ENCODE results near the gene MYOZ1.
A peak's percentile ranks its signal among the peaks of the same experiment; 100 is the strongest.
"Not testable (repeated sequence)": the region's sequence is repeated elsewhere in the genome, so short reads cannot be mapped to it uniquely, and the experiment has no call there.

MYOZ1 gene

DNA sequence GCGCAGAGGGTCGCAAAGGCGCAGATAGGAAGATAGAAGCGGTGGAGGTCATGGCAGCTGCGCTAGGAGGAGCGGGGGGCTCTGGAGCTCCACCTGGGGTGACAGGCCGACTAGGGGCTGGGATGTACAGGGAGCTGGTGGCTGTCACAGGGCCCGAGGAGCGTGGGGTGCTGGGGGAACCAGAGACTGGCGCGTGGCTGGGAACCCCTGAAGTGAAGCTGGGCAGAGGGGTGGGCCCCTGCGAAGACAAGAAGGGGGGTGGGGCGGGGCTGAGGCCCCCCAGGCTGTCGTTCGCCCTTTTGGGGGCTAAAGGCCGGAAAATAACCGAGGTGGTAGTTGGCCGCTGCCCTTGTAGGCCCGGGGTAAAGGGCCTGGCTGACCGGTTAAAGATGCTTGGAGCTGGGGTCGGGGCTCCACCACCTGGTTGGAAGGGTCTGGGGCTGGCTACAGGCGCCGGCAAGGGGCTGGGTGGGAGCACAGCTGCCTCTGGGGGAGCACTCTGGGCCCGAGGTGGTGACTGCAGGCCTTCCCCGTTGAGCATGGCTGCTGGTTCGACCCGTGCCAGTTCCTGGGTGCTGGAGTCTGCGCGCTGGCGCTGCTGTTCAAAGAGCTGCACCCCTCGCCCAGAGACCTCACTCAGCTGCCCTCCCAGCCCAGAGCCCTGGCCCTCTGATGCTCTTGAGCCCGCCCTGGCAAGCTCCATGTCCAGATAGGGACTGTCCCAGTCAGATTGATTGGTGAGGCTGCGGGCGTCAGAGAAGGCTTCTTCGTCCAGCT lies 6.8 kb upstream of the MYOZ1 start:
- DNase-seq (ENCODE audit: low spot score) = no peak

DNA sequence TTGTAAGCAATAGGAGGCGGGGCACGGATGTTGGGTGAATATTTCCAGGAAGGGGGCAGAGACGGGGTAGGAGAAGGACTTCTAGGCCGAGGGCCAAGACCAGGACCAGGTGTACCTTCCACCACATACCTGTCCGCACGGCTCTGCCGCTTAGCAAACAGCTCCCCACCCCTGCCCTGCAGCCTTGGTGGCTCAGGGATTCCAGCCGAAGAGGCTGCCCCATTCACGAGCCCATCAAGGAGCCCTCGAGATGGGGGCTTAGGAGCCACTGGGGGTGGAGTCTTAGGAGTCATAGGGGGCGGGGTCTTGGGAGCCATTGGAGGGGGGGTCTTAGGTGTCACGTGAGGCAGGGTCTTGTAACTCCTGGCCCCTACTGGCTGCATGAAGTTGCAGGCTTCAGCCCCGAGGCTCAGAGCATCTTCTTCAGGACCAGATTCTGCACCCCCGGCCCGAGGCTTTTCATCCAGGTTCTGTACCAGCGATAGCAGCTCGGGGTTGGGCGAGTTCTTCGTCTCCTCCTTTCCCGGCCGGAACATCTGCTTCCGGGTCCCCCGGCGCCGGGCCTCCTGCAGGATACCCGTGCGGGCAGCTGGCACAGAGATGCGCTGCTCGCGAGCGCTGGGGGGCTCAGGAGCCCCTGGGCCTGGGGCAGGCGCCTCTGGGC lies 6.1 kb upstream of the MYOZ1 start:
- DNase-seq (ENCODE audit: low spot score) = no peak

DNA sequence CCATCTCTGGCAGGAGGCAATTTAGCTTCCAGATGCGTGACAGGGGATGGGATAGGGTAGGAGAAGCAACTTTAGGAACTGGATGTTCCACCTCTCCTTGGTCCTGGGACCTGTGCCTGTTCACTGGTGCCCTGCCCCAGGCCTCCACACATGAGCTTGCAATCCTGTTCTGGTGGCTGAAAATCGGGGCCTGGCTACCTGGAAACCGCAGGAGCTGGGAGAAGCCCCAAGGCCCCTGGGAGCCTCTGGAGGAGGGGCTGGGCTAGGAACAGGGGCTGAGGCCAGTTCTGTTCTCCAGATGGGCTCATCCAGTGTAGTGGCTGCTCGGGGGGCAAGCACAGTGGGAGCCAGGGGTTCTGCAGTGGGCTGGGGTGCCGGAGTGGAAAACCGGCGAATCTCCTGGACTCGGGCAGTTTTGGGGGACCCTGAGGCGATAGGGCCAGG lies 5.3 kb upstream of the MYOZ1 start:
- DNase-seq (ENCODE audit: low spot score) = no peak

DNA sequence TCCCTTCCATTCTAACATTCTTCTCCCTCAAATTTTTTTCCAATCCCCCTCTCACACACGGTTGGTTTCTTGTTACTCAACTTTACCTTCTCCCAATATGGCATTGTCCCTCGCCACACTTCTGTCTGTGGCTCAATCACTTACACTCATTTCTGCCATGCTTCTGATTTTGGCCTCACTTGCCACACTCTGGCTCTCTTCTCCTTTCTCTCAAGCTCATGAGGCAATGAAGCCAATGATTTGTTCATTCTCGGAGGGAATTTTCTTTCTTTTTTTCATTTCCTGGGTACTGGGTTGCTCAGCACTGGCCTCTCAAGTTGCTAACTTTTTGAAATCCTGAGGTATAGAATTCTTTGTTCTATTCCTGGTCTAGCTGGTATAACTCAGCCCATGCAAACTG lies 4.0 kb upstream of the MYOZ1 start:
- DNase-seq (ENCODE audit: low spot score) = no peak

DNA sequence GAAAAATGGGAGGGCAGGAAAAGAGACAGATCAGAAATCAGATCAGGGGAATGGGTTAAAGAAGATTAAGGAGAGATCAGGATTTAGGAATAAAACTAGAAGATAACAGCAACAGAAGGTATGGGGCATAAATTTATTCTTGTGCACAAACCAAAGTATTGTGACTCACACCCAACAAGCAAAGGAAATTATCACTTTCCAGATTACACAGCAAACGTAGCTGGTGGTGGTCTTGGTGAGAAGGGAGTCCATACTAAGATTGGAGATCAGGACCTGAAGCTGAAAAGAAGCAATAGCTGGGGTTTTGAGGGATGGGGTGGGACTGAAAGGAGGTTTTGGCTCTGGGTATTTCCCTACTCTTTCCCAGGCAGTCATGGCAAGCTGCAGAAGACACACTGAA lies 3.5 kb upstream of the MYOZ1 start:
- DNase-seq (ENCODE audit: low spot score) = no peak

DNA sequence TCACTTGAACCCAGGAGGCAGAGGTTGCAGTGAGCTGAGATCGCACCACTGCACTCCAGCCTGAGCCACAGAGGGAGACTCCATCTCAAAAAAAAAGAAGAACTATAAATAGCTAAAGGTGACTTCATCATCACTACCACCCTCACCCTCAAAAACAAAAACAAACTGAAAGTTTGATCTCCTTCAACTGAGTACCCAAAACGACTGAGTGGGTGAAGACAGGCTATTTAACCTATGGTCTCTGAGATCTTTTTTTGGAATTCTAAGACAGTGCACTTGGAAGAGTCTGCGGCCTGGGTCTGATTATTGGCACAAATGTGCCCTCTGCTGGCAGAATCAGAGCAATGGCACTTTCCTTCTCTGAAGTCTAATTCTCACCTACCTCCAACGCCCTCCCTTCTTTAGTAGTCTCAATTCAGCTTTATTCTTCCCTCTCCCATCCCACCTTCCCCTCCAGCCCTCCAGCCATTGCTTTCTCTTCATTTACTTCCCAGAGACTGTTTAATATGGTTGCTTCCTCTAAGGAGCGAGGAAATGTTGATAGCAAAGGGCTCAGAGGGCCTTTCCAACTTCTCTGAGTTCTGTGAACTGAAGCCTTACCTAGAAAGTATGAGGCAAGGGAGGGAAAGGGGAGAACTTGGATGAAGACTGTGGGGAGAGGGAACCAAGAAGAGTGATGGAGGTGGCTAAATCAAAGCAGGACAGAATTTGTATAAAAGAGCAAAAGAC lies 2.9 kb upstream of the MYOZ1 start:
- peak; percentile 69 for DNase-seq (ENCODE audit: low spot score)

DNA sequence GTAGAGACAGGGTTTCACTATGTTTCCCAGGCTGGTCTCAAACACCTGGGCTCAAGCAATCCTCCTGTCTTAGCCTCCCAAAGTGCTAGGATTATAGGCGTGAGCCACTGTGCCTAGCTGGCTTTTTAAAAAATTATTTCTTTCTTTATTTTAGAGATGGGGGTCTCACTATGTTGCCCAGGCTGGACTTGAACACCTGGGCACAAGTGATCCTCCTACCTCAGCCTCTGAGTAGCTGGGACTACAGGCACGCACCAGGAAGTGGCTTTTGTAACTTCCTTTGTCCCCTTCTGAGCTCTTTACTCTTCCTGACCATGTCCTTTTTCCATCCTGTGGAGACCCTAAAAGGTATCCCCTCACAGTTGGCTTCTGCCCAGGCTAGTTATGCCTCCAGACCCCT lies 2.1 kb upstream of the MYOZ1 start:
- DNase-seq (ENCODE audit: low spot score) = no peak

DNA sequence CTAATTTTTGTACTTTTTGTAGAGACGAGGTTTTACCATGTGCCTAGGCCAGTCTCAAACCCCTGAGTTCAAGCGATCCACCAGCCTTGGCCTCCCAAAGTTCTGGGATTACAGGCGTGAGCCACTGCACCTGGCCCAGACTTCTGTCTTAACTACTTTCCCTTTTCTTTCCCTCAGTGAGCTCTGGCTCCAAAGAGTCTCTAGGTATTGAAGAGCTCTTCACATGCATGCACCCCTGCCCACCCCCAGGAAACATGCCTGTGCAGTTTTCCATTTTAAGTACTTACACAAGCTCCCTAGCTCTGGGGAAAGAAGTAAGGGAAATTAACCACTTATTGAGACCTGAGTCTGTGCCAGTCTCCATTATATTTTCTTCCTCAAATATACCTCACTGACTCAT lies 2.0 kb downstream of the MYOZ1 start:
- no peak for DNase-seq (ENCODE audit: low spot score)

DNA sequence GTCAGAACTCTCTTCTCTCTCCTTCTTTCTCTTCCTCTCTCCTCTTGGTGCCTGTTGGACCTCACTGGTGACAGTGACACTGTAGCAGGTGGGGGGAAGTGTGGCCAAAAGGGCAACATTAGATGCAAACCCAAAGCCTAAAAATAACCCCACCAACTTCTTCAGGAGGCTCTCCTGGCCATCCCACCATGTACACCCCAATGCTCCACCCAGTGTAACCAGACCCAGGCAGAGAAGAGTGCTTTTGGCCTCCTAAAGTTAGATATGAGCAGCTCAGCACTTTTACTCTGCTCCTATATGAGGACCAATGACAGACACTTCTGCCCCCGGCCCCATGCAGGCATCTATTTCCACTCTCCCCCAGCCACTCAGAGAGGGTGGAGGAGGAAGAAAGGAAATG lies 5.5 kb downstream of the MYOZ1 start:
- no peak for DNase-seq (ENCODE audit: low spot score)

DNA sequence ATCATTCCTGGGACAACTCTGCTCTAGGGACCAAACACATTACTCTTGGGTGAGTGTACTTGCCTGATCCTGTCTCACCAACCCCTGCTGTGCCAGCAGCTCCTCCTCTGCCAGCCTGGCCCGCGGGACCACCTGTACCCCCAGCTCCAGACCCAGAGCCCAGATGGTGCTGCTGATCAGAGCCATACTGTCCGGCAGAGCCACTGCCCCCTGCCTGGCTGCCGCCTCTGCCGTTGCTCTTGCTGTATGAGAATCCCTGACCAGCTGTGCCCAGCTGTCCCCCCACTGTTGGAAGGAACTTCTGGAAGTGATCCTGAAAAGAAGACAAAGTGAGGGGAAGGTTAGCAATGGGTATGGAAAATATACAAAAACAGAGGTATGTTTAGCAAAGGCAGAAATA lies 6.9 kb downstream of the MYOZ1 start:
- DNase-seq (ENCODE audit: low spot score) = no peak

DNA sequence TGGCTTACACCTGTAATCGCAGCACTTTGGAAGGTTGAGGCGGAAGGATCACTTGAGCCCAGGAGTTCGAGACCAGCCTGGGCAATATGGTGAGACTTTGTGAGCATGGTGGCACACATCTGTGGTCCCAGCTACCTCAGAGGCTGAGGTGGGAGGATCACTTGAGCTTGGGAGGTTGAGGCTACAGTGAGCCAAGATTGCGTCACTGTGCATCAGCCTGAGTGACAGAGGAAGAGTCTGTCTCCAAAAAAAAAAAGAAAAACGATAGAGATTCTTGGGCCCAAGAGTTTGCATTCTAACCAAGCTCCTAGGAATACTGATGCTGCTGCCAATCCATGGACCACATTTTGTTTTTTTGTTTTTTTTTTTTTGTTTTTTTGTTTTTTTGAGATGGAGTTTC lies 12.1 kb downstream of the MYOZ1 start:
- DNase-seq (ENCODE audit: low spot score) = no peak

DNA sequence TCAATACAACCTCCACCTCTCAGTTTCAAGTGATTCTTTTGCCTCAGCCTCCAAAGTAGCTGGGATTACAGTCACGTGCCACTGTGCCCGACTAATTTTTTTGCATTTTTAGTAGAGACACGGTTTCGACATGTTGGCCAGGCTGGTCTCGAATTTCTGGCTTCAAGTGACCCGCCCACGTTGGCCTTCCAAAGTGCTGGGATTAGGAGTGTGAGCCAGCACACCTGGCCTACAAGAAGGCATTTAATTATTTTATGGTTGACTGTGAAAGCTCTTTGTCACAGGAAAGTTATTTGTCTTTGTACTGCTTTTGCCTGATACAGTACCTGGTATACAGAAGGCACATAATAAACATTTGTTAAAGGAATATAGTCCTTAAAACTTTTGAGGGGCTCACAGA lies 12.9 kb downstream of the MYOZ1 start:
- no peak for DNase-seq (ENCODE audit: low spot score)

DNA sequence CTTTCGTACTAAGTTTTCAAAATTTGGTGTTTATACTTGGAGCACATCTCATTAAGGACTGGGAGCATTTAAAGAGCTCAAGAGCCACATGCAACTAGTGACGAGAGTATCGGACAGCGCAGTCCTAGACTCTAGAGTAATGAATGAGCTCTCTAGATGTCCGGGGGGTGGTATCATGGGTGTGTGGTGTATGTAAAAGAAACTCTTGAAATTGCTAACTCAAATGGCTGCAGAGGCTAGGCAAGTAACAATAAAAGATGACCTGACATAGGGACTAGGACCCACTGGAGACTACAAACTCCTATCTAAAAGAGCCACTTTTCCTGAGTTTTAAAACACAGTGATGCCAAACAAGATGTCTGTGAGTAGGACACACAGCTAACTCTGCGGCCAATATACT lies 14.0 kb downstream of the MYOZ1 start:
- DNase-seq (ENCODE audit: low spot score) = no peak

DNA sequence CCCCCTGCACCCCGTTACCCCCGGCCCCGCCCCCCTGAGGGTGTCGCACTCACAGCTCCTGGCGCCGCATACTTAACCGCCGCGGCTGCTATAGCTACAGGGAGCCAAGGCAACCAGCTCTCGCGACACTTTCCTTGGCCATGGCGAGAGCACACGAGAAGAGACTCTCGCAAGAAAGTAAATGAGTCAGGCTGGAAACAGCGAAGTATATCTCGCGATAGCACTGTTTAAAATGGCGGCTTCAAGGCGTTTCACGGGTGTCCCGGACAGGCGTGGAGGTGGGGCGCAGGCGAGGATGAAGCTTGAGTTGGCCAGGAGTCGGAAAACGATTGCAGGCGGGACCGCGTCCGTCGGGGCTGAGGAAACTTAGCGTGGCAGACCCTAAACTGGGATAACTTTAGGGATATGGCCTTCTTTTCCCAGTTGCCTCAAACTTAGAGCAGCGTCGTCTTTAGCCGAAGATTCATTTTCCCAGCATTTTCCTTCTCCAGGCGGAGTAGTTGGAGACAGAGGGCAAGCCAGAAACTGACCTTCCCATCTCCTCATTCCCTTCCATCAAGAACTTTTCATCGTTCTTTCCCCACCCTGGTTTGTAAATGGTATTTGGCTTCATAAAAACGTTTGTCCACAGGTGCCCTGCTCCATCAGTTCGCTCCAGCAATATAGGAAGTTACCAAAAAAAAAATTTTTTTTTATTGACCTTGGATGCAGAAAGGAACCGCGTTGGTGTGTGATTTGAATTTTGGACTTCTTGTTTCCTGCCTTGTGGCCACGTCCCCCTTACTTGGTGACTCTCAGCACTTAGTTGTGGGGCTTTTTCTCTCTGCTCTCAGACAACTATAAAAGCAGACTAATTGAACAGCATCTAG lies 15.2 kb downstream of the MYOZ1 start:
- peak; percentile 98 for DNase-seq (ENCODE audit: low spot score)

DNA sequence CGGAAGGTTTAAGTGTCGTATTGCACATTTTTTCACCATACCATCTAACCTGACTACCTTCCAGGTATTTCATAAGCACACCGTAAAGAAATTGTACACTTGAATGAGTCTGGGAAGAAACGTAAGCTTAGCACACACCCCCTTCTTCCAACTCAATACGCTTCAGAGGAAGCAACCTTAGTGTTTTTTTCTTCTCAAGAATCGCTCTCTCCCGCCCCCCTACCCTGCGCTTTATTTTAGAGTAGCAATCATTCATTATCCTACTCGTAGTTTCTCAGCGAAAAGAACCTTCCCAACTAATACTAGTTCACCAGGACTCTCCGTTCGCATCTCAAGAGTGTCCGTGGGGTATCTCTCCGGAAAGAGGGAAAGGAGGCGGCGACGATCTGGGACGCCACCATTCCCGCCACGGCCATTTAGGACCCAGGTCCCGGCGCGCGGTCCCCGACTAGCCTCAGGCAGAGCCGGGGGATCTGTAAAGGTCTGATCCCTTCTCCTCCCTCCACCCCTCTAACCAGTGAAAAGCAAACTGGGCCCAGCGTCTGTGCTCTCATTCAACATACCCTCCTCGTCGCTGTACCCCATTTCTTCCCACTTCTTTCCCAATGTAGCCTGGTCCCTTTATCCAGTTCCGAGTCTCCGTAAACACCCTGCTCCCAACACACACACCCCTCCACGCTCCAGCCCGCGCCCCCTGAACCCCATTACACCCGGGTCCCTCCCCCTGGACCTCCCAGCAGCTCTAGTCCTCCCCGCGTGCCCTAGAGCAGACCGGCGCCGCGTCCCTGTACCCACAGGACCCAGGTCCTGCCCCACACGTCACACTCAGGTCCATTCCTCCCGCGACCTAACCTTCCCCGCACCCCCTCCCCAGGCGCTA lies 16.0 kb downstream of the MYOZ1 start:
- DNase-seq (ENCODE audit: low spot score) = peak; percentile 45

DNA sequence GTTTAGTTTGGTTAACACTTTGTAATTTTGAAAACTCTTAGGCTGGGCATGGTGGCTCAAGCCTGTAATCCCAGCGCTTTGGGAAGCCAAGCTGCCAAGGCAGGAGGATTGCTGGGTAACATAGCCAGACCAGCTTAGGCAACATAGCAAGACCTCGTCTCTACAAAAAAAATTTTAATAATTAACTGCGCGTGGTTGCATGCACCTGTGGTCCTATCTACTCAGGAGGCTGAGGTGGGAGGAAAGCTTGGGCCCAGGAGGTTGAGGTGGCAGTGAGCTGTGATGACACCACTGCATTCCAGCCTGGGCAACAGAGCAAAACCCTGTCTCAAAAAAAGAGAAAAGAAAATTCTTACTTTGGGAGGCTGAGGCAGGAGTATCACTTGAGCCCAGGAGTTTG lies 18.2 kb downstream of the MYOZ1 start:
- DNase-seq (ENCODE audit: low spot score) = no peak

DNA sequence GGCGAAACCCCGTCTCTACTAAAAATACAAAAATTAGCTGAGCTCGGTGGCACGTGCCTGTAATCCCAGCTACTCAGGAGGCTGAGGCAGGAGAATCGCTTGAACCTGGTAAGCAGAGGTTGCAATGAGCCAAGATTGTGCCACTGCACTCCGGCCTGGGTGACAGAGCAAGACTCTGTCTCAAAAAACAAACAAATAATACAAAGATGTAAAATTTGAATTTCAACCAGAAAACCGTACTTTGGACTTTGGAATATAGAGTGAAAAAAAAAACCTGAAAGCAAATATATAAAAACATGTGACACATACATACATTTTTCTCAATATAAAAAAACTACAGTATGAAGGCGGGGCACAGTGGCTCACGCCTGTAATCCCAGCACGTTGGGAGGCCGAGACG lies 20.3 kb downstream of the MYOZ1 start:
- DNase-seq (ENCODE audit: low spot score) = peak; percentile 27

DNA sequence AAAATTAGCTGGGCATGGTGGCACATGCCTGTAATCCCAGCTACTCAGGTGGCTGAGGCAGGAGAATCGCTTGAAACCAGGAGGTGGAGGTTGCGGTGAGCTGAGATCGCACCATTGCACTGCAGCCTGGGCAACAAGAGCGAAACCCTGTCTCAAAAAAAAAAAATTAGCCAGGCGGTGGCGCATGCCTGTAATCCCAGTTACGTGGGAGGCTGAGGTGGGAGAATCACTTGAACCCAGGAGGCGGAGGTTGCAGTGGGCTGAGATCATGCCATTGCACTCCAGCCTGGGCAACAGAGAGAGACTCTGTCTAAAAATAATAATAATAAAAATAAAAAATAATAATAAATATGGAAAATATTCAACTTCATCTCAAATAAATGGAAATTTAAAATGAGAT lies 24.1 kb downstream of the MYOZ1 start:
- DNase-seq (ENCODE audit: low spot score) = not testable (repeated sequence)

DNA sequence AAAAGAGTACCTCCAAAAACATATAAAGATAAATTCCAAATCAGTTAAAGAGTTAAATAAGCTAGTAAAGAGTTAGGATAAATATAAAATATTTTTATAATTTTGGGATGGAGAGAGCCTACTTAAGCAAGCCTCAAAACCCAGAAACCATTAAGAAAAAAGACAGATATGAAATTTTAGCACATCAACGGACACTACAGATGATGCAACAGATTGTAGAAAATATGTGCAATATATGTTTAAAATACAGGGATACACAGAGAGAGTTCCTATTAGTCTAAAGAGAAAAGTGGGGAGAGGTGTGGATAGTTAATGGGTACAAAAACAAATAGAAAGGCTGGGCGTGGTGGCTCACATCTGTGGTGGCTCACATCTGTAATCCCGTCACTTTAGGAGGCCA lies 26.6 kb downstream of the MYOZ1 start:
- no peak for DNase-seq (ENCODE audit: low spot score)

DNA sequence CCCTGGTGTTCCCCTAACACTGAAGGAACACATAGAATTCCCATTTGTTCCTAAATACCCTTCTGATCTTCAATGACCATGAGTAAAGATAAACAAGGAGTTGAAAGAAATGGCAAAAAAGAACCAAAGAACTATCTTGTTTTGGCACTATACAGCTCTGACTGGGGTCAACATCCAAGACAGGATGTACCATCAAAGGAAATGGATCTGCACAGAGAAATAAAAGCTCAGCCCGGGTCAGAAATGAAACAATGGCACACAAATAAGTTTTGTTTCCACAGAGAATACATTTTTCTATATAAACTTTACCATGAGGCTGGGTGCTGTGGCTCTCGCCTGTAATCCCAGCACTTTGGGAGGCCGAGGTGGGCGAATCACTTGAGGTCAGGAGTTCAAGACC lies 32.2 kb downstream of the MYOZ1 start:
- DNase-seq (ENCODE audit: low spot score) = no peak

DNA sequence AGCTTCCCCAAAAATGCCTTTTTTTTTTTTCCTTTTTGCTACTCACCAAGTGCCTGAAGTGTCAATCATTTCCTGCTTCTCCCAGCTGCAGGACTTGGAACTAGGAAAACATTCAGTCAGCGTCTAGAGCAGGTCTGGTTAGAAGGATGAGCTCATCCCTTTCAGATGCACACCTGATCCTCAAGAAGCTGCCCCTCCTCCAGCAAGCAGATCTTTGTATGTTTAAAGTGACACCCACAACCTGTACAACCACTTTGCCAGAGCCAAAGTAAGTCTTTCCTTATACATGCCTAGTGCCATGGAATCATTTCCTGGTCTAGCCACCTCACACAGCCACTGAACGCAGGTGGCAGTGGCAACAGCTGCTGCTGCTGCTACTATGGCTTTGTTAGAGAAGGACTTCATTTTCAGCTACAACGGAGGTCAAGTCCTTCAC lies 39.8 kb downstream of the MYOZ1 start:
- DNase-seq (ENCODE audit: low spot score) = peak; percentile 70
